ENCODE results near the gene STN1.

STN1 gene

DNA sequence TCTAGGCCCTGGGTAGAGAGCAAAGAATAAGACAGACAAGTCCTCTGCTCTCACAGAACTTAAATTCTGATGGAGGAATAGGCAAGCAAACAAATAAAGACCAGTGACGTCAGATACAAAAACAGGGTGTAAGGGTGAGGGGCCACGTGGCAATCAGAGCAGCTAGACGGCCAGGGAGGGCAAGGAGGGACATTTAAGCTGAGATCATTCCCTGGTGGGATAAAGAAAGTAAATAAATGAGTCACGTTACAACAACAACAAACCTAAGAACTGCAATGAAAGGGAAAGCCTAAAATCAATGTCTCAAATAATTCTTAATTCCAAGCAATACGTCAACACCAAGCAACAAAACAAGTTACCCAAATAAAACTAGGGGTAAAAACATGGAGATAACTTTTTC, 21.8 kb downstream of the STN1 start:
- ChIA-PET CTCF (no interaction called here), POLR2A (no interaction called here)
- TF ChIP-seq, protein P1, sequence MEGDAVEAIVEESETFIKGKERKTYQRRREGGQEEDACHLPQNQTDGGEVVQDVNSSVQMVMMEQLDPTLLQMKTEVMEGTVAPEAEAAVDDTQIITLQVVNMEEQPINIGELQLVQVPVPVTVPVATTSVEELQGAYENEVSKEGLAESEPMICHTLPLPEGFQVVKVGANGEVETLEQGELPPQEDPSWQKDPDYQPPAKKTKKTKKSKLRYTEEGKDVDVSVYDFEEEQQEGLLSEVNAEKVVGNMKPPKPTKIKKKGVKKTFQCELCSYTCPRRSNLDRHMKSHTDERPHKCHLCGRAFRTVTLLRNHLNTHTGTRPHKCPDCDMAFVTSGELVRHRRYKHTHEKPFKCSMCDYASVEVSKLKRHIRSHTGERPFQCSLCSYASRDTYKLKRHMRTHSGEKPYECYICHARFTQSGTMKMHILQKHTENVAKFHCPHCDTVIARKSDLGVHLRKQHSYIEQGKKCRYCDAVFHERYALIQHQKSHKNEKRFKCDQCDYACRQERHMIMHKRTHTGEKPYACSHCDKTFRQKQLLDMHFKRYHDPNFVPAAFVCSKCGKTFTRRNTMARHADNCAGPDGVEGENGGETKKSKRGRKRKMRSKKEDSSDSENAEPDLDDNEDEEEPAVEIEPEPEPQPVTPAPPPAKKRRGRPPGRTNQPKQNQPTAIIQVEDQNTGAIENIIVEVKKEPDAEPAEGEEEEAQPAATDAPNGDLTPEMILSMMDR (IDR thresholded peaks at IDR 0.05; ENCODE audit: control extremely low read depth, extremely low read depth, low read depth, missing control alignments): no peak
- DNase-seq (ENCODE audit: extremely low spot score): no peak

- DNase-seq (ENCODE audit: extremely low spot score): no peak
- TF ChIP-seq, protein P1 (IDR thresholded peaks at IDR 0.05; ENCODE audit: control extremely low read depth, extremely low read depth, low read depth, missing control alignments): no peak
- ChIA-PET CTCF (interaction anchor here (1.0 to 2.0 kb wide), 3 partner anchors 10 to 142 kb away, joined by 3 to 16 read pairs (median 4); no protein-coding TSS in a partner anchor), POLR2A (no interaction called here)
Measured at GRCh38 chr10:103895411-103896186, 22.4 kb downstream of the STN1 start.

DNA sequence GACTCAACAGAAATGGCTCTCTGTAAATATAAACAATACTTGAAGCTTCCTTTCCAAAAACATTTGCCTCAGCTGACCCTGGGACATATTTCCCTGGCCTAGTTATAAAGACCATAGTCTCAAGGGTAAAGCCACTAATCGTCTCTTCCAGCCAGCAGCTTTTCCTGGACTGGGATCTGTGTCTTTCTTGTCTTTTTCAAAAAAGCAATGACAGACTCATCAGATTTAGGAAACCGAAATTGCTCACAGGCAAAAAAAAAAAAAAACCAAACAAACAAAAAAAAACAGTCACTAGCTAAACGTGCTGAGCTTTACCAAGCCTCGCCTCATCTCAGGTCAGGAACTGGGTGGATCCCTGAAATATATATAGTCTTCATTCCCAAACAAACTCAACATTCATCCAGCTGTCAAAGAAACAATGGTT, 23.5 kb downstream of the STN1 start:
- TF ChIP-seq, protein P1 (IDR thresholded peaks at IDR 0.05; ENCODE audit: control extremely low read depth, extremely low read depth, low read depth, missing control alignments): no peak
- CTCF ChIA-PET: interaction anchor here (1.0 to 2.0 kb wide), 4 partner anchors 9 to 141 kb away, joined by 3 to 16 read pairs (median 4); no protein-coding TSS in a partner anchor
- POLR2A ChIA-PET: no interaction called here
- DNase-seq (ENCODE audit: extremely low spot score): no peak

DNA sequence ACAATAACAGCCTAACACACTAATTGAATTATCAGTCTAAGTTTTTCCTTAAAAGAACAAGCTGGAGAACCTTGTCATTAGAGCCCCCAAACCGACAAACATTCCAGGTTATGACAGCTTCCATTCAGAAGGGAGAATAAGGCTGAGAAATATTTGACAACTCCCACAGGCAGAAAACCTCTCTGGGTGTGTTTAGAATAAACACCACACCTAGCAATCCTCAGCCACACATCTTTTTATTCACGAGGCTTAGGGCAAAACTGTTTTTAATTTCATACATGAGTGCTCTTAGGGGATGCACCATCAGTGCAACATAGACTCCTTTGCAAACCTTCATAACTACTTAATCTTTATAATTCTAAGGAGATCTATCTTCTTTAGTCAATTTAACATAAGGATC, 24.2 kb downstream of the STN1 start:
- DNase-seq (ENCODE audit: extremely low spot score): no peak
- ChIA-PET POLR2A (no interaction called here), CTCF (interaction anchor here (1.2 to 2.0 kb wide), 3 partner anchors 8 to 11 kb away, joined by 3 to 16 read pairs (median 4); no protein-coding TSS in a partner anchor)

GRCh38 chr10:103892181-103892580, 25.8 kb downstream of the STN1 start:
- POLR2A ChIA-PET: no interaction called here
- TF ChIP-seq, protein P1 (IDR thresholded peaks at IDR 0.05; ENCODE audit: control extremely low read depth, extremely low read depth, low read depth, missing control alignments): no peak
- no peak for DNase-seq (ENCODE audit: extremely low spot score)
- CTCF ChIA-PET: interaction anchor here (1.0 kb wide), 2 partner anchors 18 to 188 kb away, joined by 3 read pairs; no protein-coding TSS in a partner anchor

More for the DNA sequence above, 24.2 kb downstream of the STN1 start:
- TF ChIP-seq, protein P1 (IDR thresholded peaks at IDR 0.05; ENCODE audit: control extremely low read depth, extremely low read depth, low read depth, missing control alignments): no peak

- POLR2A ChIA-PET: no interaction called here
Measured at GRCh38 chr10:103890688-103891087, 27.3 kb downstream of the STN1 start.

More at GRCh38 chr10:103890688-103891087, 27.3 kb downstream of the STN1 start:
- DNase-seq (ENCODE audit: extremely low spot score): no peak
- CTCF ChIA-PET: interaction anchor here (0.9 to 2.1 kb wide), 10 partner anchors 10 to 383 kb away, joined by 3 to 8 read pairs (median 4); no protein-coding TSS in a partner anchor
- TF ChIP-seq, protein P1 (IDR thresholded peaks at IDR 0.05; ENCODE audit: control extremely low read depth, extremely low read depth, low read depth, missing control alignments): no peak
